Lower lobe of right lung (tissue), 2 donors: Measurements from ENCODE around the gene IL1RL1. TPM values are rescaled to one million over a fixed set of nuclear protein-coding genes. Genes with fewer than 3 reads are reported as not detected.
A peak's percentile ranks its signal among the peaks of the same experiment; 100 is the strongest.

Source experiments
- ATAC-seq, 2 donors: fragments of 200-7000 bp; cut with Tn5 transposase; one replicate each; pipeline ENCODE4 v1.9.1; 2020 to 2022; ENCODE audit warnings: mild to moderate bottlenecking in 2 of 2, moderate library complexity in 2 of 2
- DNase-seq: peaks from one replicate; pipeline ENCODE4 v3.0.0-alpha.2; 2020
- H3K27ac ChIP-seq: fragments of 200-600 bp; one replicate; pipeline ENCODE4 v1.8.0; 2022
- H3K27me3 ChIP-seq: fragments of 200-600 bp; one replicate; pipeline ENCODE4 v1.8.0; 2022; ENCODE audit warnings: low read depth
- H3K36me3 ChIP-seq: fragments of 200-600 bp; one replicate; pipeline ENCODE4 v1.8.0; 2022; ENCODE audit warnings: mild to moderate bottlenecking
- H3K4me1 ChIP-seq: fragments of 200-600 bp; one replicate; pipeline ENCODE4 v1.8.0; 2022
- H3K4me3 ChIP-seq: fragments of 200-600 bp; one replicate; pipeline ENCODE4 v1.8.0; 2022; ENCODE audit warnings: mild to moderate bottlenecking
- H3K9me3 ChIP-seq: fragments of 200-600 bp; one replicate; pipeline ENCODE4 v1.8.0; 2022
- intact Hi-C: fragments of 100-400 bp; cut with DNase I; formaldehyde crosslinking; loops from one replicate; pipeline ENCODE4 v1.11.0; 2022
- total RNA-seq: library from RNA; stranded (reverse); fragmentation: NEBNext Ultra II Directional; extraction: Animal tissue kit (Norgen Biotek cat#: 25700); gene quantifications from one replicate; pipeline ENCODE4 v1.2.1, GENCODE V29; 2021
- TF ChIP-seq, protein P1 (sequence below): fragments of 200-600 bp; IDR thresholded peaks from one replicate; pipeline ENCODE4 v1.8.0; 2022; ENCODE audit warnings: antibody characterized with exemption, mild to moderate bottlenecking
- donor health status: DM: no; HTN: yes; CAD: no; lungs with severe emphysema.

The IL1RL1 gene
- total RNA-seq, 1 donor from 2014 or later: 69.6 TPM

GRCh38 chr2:102268510-102269199 lies 42.7 kb upstream of the IL1RL1 start:
- Histone ChIP-seq H3K9me3 (no peaks in the 10 kb centered on the region), H3K27me3 (peaks cover 6% of the 10 kb centered on the region), H3K36me3 (no peaks in the 10 kb centered on the region), H3K4me3 (no peak overlapping the region), H3K4me1 (peaks cover 22% of the 10 kb centered on the region), H3K27ac (no peak overlapping the region)
- ATAC-seq: no peak
- TF ChIP-seq, protein P1, sequence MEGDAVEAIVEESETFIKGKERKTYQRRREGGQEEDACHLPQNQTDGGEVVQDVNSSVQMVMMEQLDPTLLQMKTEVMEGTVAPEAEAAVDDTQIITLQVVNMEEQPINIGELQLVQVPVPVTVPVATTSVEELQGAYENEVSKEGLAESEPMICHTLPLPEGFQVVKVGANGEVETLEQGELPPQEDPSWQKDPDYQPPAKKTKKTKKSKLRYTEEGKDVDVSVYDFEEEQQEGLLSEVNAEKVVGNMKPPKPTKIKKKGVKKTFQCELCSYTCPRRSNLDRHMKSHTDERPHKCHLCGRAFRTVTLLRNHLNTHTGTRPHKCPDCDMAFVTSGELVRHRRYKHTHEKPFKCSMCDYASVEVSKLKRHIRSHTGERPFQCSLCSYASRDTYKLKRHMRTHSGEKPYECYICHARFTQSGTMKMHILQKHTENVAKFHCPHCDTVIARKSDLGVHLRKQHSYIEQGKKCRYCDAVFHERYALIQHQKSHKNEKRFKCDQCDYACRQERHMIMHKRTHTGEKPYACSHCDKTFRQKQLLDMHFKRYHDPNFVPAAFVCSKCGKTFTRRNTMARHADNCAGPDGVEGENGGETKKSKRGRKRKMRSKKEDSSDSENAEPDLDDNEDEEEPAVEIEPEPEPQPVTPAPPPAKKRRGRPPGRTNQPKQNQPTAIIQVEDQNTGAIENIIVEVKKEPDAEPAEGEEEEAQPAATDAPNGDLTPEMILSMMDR: no peak
- intact Hi-C loops: no loop called here
- no peak for DNase-seq

GRCh38 chr2:102269200-102269524 lies 42.2 kb upstream of the IL1RL1 start:
- Histone ChIP-seq H3K27me3 (peaks cover 6% of the 10 kb centered on the region), H3K9me3 (no peaks in the 10 kb centered on the region), H3K4me3 (no peak overlapping the region), H3K27ac (no peak overlapping the region), H3K4me1 (peaks cover 22% of the 10 kb centered on the region), H3K36me3 (no peaks in the 10 kb centered on the region)
- no peak for DNase-seq
- TF ChIP-seq, protein P1: no peak
- ATAC-seq: peak in 1 of 2 donors; percentile 20
- intact Hi-C loops: no loop called here

- no peak overlapping the region for H3K4me3 ChIP-seq
- H3K27ac ChIP-seq: no peak overlapping the region
- no peak for DNase-seq
- ATAC-seq: peak in 1 of 2 donors; percentile 34
- H3K36me3 ChIP-seq: no peaks in the 10 kb centered on the region
- H3K4me1 ChIP-seq: peaks cover 22% of the 10 kb centered on the region
- H3K9me3 ChIP-seq: no peaks in the 10 kb centered on the region
- H3K27me3 ChIP-seq: peaks cover 6% of the 10 kb centered on the region
- intact Hi-C loops: no loop called here
- TF ChIP-seq, protein P1: no peak
Observed at GRCh38 chr2:102271844-102272243, 39.5 kb upstream of the IL1RL1 start.

DNA sequence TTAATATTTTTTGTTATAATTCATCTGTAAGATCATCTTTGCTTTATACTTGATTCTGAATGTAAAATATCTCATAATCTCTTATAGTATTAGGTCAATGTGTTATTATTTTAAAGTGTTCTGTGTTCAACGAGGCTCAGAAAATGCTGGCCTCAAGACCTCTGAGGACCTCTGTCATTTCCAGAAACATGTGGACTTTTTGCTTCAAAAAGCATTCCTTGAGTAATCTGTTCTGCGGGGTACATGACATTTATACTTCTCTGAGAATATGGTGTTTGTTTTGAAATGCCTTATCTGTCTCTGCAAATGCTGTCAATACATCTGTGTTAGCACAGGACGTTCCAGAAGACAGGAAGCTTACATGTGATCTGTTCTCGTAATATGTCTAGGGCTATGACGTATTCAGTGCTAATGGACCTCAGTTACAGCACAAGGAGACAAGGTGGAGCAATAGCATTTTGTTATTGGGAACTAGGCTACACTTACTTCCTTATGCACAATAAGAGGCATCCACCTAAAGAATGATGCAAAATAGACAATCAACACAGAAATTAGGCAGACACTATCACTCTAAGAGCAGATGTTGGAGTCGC lies 37.6 kb upstream of the IL1RL1 start:
- Histone ChIP-seq H3K4me1 (peaks cover 16% of the 10 kb centered on the region), H3K4me3 (no peak overlapping the region), H3K27me3 (peaks cover 9% of the 10 kb centered on the region), H3K9me3 (no peaks in the 10 kb centered on the region), H3K27ac (peak overlapping the region; percentile 64), H3K36me3 (no peaks in the 10 kb centered on the region)
- TF ChIP-seq, protein P1: no peak
- DNase-seq (no peak), ATAC-seq (peak; percentile 80 to 88)
- intact Hi-C loops: no loop called here

DNA sequence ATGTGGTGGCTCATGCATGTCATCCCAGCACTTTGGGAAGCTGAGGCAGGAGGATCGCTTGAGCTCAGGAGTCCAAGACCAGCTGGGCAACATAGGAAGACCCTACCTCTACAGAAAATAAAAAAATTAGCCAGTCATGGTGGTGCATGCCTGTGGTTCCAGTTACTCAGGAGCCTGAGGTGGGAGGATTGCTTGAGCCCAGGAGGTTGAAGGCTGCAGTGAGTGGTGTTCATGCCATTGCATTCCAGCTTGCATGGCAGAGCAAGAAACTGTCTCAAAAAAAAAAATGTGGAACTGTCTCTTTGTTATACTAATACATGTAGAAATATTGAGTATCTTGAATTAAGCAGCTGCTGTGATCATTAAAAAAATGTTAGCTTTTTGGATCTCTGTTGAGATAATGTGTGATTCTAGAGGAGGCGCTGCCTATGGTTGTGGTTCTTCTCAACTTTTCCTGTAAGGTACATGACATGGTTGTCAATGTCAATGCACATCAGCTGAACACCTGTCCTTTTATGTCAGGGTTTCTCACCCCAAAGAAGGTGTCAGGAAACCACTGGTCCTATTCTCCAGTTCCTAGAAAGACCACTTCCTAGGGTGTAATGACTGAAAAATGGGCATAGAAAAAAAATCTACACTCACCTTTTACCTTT lies 34.7 kb upstream of the IL1RL1 start:
- DNase-seq: no peak
- TF ChIP-seq, protein P1: no peak
- Histone ChIP-seq H3K4me1 (peaks cover 9% of the 10 kb centered on the region), H3K36me3 (no peaks in the 10 kb centered on the region), H3K27ac (no peak overlapping the region), H3K27me3 (peaks cover 9% of the 10 kb centered on the region), H3K4me3 (no peak overlapping the region), H3K9me3 (no peaks in the 10 kb centered on the region)
- intact Hi-C loops: no loop called here
- no peak for ATAC-seq
